ENCODE results near the gene ENDOD1.
"Not testable (repeated sequence)": the region's sequence is repeated elsewhere in the genome, so short reads cannot be mapped to it uniquely, and the experiment has no call there.

The ENDOD1 gene, protein sequence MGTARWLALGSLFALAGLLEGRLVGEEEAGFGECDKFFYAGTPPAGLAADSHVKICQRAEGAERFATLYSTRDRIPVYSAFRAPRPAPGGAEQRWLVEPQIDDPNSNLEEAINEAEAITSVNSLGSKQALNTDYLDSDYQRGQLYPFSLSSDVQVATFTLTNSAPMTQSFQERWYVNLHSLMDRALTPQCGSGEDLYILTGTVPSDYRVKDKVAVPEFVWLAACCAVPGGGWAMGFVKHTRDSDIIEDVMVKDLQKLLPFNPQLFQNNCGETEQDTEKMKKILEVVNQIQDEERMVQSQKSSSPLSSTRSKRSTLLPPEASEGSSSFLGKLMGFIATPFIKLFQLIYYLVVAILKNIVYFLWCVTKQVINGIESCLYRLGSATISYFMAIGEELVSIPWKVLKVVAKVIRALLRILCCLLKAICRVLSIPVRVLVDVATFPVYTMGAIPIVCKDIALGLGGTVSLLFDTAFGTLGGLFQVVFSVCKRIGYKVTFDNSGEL
- total RNA-seq = 20.0 to 34.1 reads per million in 2 donors

DNA sequence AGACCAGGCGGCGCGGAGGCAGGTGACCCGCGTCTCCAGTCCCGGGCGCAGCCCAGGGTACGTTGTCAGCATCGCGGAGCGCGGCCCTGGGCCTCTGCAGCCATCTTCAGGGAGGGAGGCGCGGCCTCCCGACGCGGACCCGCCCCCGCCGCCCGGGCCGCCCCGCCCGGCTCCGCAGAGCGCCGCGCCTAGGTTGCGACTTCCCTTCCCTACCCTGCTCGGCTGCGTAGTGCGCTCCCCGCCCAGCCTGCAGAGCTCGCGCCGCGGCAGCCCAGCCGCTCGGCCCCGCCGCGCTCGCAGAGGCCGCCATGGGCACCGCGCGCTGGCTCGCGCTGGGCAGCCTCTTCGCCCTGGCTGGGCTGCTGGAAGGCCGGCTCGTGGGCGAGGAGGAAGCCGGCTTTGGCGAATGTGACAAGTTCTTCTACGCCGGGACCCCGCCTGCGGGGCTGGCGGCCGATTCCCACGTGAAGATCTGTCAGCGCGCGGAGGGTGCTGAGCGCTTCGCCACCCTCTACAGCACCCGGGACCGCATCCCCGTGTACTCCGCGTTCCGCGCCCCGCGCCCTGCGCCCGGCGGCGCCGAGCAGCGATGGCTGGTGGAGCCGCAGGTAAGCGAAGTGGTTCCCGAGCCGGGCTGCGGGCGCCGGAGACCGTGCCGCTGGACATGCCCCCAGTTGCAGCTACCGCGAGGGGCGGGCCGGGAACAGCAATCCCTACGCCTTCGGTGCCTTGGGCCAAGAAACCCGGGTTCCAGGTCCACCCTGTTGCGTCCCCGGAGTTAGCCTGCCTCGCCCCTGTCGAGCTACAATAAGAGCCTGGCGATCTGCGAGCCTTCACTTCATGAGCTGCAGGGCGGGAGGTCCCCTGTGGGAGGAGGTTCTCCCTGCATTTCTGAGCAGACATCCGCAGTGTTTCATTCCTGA, at the start of gene ENDOD1:
ENDOD1 (plus strand) TSS at position 227 of the 923 bp plus-strand sequence; CDS start at position 309, 82 bp downstream.
- peak; percentile 75 for DNase-seq

DNA sequence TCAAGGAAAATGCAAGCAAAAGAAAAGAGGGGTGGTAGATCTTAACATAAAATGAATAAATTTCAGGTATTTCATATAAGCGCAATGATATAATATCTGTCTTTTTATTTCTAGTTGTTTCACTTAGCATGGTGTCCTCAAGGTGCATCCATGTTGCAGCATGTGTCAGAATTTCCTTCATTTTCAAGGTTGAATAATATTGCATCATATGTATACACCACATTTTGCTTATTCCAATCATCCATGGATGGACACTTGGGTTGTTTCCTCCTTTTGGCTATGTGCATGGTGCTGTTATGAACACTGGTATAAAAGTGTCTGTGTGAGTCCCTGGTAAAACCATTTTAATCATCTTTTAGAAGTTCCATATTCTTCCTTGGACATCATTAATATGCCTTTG, 47.4 kb upstream of the ENDOD1 start:
- no peak for DNase-seq

DNA sequence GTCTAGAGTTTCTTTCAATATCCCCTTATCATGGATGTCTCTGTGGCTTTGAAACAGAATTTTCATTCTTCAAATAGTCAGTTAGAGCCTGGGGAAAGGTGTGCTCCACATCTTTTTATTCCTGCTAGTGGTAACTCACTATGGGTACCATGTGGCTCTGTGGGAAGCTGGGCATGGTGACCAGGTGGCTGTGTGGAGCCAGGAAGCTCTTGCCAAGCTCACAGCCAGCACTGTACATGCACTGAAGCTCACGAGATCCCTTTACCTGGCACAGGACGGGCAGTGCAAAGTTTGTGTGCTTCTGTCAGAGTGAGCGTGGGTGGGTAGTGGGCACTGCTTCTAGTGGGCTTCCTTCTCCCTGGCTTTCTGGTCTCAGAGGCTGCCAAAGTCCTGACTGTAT, 46.7 kb upstream of the ENDOD1 start:
- DNase-seq = no peak

DNA sequence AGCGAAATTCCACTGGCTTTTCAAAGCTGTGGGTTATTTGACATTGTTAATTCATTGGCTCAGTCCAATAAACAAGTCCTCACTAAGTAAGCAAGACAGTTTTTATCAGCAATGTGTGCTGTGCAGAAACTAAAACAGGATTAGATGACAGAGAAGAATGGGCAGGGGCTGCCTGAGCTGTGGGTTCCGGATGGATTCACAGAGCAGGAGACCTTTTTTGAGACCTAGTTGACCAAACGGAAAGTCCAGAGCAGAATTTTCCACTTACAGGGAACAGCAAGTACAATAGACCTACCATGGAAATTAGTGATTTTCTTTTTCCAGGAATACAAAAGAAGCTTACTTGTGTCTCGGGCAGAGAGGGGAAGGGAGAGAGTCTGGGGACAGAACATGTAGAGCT, 45.6 kb upstream of the ENDOD1 start:
- no peak for DNase-seq

DNA sequence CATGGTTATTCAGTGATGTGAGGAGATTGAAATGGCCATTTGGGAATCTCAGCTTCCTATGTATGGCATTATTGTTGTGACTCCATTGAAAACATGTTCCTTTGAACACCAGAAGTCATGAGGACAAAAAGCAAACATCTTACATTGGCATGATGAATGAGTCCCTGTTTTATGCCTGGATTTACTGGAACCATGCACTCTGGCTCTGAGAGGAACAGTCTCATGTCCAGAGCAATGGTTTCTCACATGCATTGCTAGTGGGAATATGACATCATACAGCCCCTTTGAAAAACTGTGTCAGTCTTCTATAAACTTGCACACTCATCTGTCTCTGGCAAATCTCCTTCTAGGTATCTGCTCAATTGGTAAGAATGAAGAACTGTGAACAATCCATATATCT, 43.8 kb upstream of the ENDOD1 start:
- DNase-seq = no peak

DNA sequence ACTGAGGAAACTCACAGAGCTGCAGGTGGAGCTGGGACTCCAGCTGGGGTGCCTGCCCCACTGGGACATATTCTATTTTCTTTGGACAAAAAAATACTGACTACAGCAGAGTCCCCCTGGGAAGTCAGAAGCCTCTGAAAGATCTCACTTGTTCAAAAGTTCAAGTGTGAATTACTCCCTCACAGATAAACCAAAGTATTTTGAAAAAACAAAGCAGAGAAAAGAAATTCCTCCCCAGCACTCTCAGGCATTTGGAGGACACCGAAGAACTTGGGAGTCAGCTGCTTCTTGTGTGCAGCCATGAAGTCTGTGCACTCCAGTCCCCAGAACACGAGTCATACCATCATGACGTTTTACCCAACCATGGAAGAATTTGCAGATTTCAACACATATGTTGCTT, 40.5 kb upstream of the ENDOD1 start, which contains the start of gene KDM4F:
KDM4F (plus strand) TSS at position 301 of the 400 bp plus-strand sequence.
- not testable (repeated sequence) for DNase-seq

DNA sequence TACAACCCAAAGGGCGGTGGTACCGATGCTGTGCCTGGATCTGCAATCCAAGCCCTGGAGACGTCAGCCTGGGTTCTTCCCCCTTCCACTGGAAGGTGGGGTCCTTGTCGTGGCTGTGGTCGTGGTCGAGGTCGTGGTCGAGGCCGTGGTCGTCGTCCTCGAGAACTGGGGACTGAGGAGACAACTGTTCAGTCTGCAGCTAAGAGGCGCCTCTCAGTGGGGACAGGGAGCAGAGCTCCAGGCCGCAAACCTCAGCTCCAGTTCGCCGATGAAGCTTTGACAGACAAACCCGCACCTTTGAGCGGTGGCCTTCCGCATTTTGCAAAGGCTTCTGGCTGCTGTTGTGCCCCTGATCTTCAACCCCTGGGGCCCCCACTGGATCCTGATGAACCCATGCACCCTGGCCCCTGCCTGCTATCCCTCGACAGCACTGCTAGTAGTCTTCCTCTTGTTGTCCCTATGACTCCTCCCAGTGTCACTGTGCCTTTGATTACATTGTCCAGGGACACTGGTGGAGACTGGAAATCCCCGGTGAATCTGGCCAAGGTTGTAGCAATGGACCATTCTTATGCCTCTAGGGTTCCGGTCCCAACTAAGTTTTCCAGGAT, 38.9 kb upstream of the ENDOD1 start:
- DNase-seq = no peak

DNA sequence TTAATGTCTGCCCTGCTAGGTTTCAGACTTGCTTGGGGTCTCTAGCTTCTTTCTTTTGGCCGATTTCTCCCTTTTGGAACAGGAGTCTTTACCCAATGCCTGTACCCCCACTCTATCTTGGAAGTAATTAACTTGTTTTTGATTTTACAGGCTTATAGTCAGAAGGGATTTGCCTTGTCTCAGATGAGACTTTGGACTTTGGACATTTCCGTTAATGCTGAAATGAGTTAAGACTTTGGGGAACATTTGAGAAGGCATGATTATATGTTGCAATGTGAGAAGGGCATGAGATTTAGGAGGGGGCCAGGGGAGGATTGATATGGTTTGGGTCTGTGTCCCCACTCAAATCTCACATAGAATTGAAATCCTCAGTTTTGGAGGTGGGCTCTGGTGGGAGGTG, 35.3 kb upstream of the ENDOD1 start:
- no peak for DNase-seq

DNA sequence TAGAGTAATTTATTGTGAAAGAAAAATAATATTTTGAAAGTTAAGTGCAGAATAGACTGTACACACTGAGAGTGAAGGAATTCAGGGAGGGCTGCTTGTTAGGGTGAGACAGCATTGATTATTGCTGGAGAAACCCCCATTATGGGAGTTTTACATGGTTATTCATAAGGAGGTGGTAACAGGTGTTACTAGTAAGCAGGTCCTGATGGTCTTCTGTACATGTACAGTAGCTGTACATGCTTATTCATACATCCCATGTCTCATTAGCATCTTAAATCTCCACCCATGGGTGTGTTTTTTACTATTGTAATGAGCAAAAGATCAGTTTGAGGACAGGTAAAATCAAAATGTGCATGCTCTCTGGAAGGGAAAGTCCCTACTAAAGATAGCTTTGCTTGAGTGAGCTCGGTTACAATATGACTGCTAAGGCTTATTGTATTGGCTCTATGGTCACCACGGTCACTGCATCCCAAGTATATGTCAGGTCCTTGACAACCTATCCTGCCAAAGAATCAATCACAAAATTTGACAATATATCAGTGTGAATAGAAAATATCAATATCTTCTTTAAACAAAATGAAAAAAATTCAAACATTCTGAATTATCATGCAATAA, 34.3 kb upstream of the ENDOD1 start:
- no peak for DNase-seq

DNA sequence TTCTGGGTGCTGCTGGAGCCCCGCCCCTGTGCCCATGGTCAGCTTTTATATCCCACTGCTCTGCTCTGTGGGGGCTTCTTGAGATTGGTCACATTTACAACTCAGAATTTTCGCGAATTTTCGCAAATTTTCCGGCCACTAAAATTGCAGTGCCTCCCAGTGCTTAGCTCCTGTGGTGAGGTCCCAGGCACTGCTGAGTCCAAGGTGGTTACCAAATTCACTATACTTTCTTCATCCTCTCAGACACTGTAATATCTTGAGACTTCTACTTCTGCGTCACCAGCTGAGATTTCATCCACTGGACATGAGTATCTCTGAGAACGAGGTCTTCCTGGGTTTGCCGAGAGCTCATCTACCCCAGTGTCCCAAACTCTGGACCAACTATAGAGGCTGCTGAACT, 31.7 kb upstream of the ENDOD1 start:
- no peak for DNase-seq

DNA sequence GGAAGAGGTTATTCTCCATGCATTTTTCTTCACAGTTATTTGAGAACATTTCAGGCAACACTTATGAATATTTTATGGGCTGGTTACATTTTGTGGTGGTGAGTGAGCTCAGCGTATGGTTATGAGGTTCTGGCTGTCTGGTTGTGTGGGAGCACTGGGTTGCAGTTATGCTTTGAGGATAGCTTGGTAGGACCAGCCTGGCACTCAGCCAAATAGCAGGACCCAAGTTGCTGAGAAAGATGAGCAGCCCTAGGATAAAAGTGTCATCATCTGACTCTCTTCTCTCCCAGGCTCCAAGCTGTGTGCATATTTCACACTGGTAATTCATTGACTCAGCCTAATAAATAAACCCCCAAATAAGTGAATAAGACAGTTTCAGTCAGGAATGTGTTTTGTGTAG, 31.0 kb upstream of the ENDOD1 start:
- no peak for DNase-seq

DNA sequence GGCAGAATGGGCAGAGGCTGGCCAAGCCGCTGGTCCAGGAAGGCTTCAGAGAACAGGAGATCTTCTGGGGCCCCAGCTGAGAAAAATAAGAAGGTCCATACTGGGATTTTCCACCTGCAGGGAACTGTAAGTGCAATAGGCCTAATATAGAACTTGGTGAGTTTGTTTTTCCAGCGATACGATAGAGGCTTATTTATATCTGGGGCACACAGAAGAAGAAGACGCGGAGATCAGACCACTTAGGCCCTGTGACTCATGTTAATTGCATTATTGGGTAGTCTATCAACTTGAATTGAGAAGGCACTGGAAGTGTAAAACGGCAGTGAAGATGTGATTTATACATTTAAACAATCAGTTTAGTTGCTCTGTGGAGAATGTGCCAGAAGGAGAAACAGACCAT, 30.6 kb upstream of the ENDOD1 start:
- no peak for DNase-seq

DNA sequence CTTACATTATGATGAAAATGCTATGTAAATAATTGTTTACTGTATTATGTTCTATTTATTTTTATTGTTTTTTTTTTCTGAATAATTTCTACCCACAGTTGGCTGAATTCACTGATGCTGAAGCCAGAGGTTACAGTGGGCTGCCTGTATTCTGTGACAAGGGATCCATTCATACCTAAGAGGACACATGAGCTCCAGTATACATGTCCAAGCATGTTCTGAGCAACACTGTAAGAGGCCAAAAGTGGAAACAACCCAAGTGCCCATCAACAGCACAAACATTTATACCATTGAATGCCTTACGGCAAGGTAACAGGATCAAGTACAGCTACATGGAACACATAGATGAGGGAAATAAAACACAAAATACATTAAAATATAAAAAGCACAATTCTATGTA, 24.3 kb upstream of the ENDOD1 start:
- DNase-seq = no peak

DNA sequence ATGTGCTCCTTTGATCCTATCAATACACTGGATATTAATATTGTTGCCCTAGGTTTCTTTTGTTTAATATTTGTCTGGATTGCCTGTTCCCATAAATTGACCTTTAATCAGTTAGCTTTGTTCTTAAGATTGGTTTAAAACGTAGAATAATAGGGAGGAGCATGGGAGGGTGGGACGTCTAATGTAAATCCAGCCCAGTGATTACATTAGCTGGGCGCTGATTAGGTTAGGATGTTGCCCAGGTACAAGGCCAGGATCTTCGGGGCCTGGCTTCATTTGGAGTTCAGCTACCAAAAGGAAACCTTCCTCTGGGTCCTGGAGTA, 23.0 kb upstream of the ENDOD1 start, which contains the start of gene SRSF8:
SRSF8 (plus strand) TSS at position 204 of the 323 bp plus-strand sequence. CDS start 308 bp downstream, outside the sequence.
- no peak for DNase-seq

DNA sequence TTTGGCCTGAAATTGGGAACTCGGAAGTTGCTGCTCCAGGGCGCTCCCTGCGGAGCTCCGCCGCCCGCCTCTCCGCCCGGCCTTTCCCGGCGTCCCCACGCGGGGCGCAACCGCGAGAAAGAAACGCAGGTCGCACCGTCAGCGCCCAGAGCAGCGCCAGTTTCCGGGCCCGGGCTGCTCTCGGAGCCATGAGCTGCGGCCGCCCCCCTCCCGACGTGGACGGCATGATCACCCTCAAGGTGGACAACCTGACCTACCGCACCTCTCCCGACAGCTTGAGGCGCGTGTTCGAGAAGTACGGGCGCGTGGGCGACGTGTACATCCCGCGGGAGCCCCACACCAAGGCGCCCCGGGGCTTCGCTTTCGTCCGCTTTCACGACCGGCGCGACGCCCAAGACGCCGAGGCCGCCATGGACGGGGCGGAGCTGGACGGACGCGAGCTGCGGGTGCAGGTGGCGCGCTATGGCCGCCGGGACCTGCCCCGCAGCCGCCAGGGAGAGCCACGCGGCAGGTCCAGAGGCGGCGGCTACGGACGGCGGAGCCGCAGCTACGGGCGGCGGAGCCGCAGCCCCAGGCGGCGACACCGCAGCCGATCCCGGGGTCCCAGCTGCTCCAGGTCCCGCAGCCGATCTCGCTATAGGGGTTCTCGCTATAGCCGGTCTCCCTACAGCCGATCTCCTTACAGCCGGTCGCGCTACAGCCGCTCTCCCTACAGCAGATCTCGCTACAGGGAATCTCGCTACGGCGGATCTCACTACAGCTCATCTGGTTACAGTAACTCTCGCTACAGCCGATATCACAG, 22.4 kb upstream of the ENDOD1 start:
- peak; percentile 65 for DNase-seq

DNA sequence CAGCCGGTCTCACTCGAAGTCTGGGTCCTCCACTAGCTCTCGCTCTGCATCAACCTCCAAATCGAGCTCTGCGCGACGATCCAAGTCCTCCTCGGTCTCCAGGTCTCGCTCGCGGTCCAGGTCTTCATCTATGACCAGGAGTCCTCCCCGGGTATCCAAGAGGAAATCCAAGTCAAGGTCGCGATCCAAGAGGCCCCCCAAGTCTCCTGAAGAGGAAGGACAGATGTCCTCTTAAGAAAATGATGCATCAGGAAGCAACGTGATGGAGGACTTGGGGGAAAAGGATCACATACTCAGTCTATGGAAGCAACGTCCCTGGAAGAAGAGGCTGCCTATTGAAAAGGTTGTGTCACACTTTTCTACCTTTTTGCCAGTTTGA, 21.8 kb upstream of the ENDOD1 start:
- peak; percentile 11 for DNase-seq

DNA sequence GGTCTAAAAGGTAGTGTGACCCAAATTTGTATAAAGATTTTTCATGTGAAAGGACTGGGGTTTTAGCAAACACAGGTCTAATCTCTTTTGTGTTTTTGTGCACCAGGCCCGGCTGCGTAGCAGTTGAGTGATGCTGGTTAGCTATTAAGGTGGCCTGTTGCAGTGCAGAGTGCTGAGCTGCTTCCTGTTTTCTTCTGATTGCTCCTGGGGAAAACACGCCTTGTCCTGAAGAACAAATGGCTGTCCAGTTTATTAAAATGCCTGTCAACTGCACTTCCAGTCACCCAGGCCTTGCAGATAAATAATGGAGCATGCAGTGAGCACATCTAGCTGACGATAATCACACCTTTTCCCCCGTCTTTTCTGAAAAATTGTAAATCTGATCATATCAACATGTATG, 21.1 kb upstream of the ENDOD1 start:
- peak; percentile 52 for DNase-seq

DNA sequence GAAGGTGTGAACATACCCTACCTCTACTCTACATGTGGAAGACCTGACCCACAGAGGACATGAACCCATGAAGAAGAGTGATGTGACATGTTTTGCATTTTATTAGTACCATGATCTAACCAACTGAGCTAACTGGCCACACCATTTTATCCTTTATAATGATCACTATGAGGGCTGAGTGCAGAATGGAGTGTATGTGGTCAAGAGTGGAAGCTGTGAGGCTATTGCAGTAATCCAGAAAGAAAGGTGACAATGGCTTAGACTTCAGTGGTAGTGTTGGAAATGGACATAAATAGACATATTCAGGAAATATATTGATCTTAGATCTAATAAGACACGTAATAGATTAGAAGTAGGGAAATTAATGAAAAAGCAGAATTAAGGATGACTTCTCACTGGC, 19.2 kb upstream of the ENDOD1 start:
- DNase-seq = no peak

DNA sequence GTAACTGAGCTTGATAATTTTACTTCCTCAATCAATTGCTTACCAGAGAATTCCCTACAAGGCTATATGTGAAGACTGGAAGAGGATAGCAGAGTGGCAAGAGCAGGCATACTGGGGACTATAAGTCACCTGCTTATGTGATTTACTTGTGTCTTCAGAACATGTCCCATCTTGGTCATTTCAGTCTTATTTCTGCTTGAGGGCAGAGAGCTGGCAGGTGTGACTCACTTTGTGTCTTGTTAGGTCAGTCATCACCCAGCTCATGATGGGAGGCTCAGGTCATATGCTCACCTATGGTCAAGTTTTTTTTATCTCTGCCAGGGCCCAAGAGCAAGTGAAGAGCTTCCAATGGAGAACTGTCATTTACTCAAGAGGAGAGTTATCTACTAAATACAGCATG, 16.7 kb upstream of the ENDOD1 start:
- no peak for DNase-seq

DNA sequence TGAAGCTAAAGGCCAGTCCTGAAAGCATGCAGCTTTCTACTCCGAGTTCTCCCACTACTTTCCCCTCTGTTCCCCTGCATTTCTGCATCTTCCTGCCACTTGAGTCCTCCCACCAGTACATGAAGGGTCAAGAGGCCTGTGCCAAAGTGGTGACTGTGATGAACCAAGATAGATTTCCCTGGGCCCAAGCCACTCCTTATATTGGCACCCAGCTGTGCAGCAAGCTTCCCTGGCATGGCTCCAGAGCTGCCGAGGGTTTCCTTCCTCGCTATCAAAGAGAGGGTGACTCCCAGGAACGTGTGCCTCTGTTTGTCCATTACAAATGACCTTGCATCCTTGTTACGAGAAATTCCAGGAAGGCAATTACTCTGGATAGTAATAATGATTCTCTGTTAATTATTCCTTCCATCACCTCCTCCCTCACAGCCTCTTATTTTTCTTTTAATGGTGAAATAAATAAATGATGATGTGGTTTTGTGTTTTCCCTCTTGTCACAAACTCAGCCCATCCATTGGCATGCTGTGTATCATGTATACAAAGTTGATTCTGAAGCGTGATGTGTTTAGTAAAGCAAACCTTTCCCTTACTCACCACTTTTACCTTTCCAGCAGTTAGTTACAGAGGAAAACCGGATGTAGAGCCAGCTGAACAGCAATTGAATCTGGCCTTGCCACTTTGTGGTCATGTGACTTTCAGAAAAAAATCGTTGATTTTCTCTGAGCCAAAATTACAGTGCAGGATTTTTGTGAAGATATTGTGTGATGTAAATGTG, 14.7 kb upstream of the ENDOD1 start:
- DNase-seq = no peak

DNA sequence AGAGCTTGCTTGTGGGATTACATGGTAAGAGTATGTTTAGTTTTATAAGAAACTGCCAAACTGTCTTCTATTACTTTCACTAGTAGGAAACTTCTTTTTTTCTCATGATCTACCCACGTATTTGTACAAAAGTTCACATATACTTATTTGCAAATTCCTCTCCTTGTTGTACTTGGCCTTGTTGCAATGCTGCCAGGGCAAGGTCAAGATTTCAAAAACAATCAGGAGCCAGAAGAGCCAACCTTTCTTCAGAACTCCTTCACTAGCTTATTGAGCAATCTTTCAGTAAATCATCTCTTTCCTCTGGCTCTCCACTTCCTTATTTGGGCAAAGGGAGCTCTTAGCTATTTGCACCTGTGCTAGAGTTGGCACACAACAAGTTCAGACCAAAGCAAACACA, 13.2 kb upstream of the ENDOD1 start:
- no peak for DNase-seq
